Measurements from ENCODE around the gene LRRC8A. TPM values are rescaled to one million over a fixed set of nuclear protein-coding genes. Genes with fewer than 3 reads are reported as not detected.
A peak's percentile ranks its signal among the peaks of the same experiment; 100 is the strongest.

Gene LRRC8A
- total and polyA plus RNA-seq, 2 of the 8 experiments (the other 6 are each of a cell fraction or from before 2014, with no cell fraction given), result 103 to 111 TPM

- TF ChIP-seq CHD7 (IDR thresholded peaks at IDR 0.05; ENCODE audit: insufficient replicate concordance, low read length), result no peak
- no peak for TF ChIP-seq RNF2 (IDR thresholded peaks at IDR 0.05; ENCODE audit: borderline replicate concordance, low read depth, low read length, missing control alignments, poor library complexity, severe bottlenecking)
- TF ChIP-seq CEBPB (IDR thresholded peaks at IDR 0.05; ENCODE audit: low read depth, low read length), result no peak
- no peak for TF ChIP-seq RAD21 (IDR thresholded peaks at IDR 0.05 in 1 of 2, conservative IDR thresholded peaks at IDR 0.05 in 1 of 2; ENCODE audit: low read depth in 2 of 2, low read length in 2 of 2)
- peak; percentile 88 for TF ChIP-seq KDM4A (IDR thresholded peaks at IDR 0.05; ENCODE audit: low read depth, low read length, severe bottlenecking)
- no peak for TF ChIP-seq HDAC6 (IDR thresholded peaks at IDR 0.05; ENCODE audit: low read depth, low read length)
- no peak for TF ChIP-seq KDM1A (IDR thresholded peaks at IDR 0.05; ENCODE audit: borderline replicate concordance, low read length)
- peak; percentile 90 for TF ChIP-seq TBP (IDR thresholded peaks at IDR 0.05; ENCODE audit: low read depth, low read length)
- no peak for TF ChIP-seq NRF1 (IDR thresholded peaks at IDR 0.05; ENCODE audit: low read depth, low read length)
Observed at GRCh38 chr9:128947527-128948301, 65.8 kb downstream of the LRRC8A start, which contains the start of the genes DOLK and NUP188 (continued).
